SK-N-SH (cell line): ENCODE results near the gene GLT6D1. TPM values are rescaled to one million over a fixed set of nuclear protein-coding genes. Genes with fewer than 3 reads are reported as not detected.

Source experiments
- CTCF ChIA-PET: fragments of 300-600, 350-600 bp; formaldehyde crosslinking; extraction: SDS; loops from one replicate; lab custom pipeline; 2021; lab: Yijun Ruan, JAX
- POLR2A ChIA-PET: fragments of 350-600 bp; sonication (Branson Sonifier 250); formaldehyde crosslinking; extraction: SDS; loops from one replicate; lab custom pipeline; 2020; ENCODE audit warnings: antibody characterized with exemption, inconsistent platforms; lab: Yijun Ruan, JAX
- DNase-seq: peaks from one replicate; pipeline ENCODE4 v3.0.0; 2012
- H2AFZ ChIP-seq: fragments of 200-600 bp; sonication (generic); 2 replicates; pipeline ENCODE4 v1.8.1; 2016; ENCODE audit warnings: antibody characterized with exemption, mild to moderate bottlenecking, low read depth
- H3F3A ChIP-seq: fragments of 200-600 bp; sonication (generic); replicated peaks from 2 replicates; pipeline ENCODE3; 2016; ENCODE audit warnings: antibody characterized with exemption, mild to moderate bottlenecking; ENCODE audit not compliant: insufficient read depth
- H3K27ac ChIP-seq, 2 experiments: fragments of 200-500 bp in 1 of 2; fragments of 200-600 bp in 1 of 2; sonication (Bioruptor generic) in 1 of 2; sonication (generic), shearing (Covaris generic) in 1 of 2; 2 replicates each; pipeline versions ENCODE4 v1.5.1 to v1.6.1; 2014 to 2016; ENCODE audit warnings: low read depth in 2 of 2, inconsistent platforms in 1 of 2, low read length in 1 of 2, mild to moderate bottlenecking in 1 of 2, mixed read lengths in 1 of 2
- H3K27me3 ChIP-seq: fragments of 200-600 bp; sonication (generic), shearing (Covaris generic); 2 replicates; pipeline ENCODE4 v1.6.1; 2016; ENCODE audit warnings: mixed run types; ENCODE audit not compliant: insufficient read depth
- H3K36me3 ChIP-seq, 2 experiments: fragments of 200-500 bp in 1 of 2; fragments of 200-600 bp in 1 of 2; sonication (Bioruptor generic) in 1 of 2; sonication (generic) in 1 of 2; replicated peaks in 1 of 2; 2 replicates each; pipeline versions ENCODE3 to v1.5.1; 2014 to 2016; ENCODE audit warnings: low read length in 1 of 2, mild to moderate bottlenecking in 1 of 2; ENCODE audit not compliant: insufficient read depth in 2 of 2, control insufficient read depth in 1 of 2
- H3K4me1 ChIP-seq, 2 experiments: fragments of 200-500 bp in 1 of 2; fragments of 200-600 bp in 1 of 2; sonication (Bioruptor generic) in 1 of 2; sonication (generic), shearing (Covaris generic) in 1 of 2; 2 replicates each; pipeline versions ENCODE4 v1.5.1 to v1.6.1; 2014 to 2016; ENCODE audit warnings: low read depth in 1 of 2, low read length in 1 of 2, mixed run types in 1 of 2; ENCODE audit not compliant: insufficient read depth in 2 of 2, control insufficient read depth in 1 of 2
- H3K4me2 ChIP-seq: fragments of 200-600 bp; sonication (generic), shearing (Covaris generic); 2 replicates; pipeline ENCODE4 v1.6.1; 2017; ENCODE audit warnings: mixed run types
- H3K4me3 ChIP-seq, 2 experiments: fragments of 200-500 bp in 1 of 2; fragments of 200-600 bp in 1 of 2; sonication (Bioruptor generic) in 1 of 2; sonication (generic), shearing (Covaris generic) in 1 of 2; 2 replicates each; pipeline versions ENCODE4 v1.5.1 to v1.8.1; 2014 to 2016; ENCODE audit warnings: low read depth in 2 of 2, inconsistent platforms in 1 of 2, low read length in 1 of 2, mild to moderate bottlenecking in 1 of 2, mixed read lengths in 1 of 2, moderate library complexity in 1 of 2
- H3K79me2 ChIP-seq: fragments of 200-600 bp; sonication (generic); 2 replicates; pipeline ENCODE4 v1.8.1; 2017; ENCODE audit warnings: mild to moderate bottlenecking; ENCODE audit not compliant: insufficient read depth
- H3K9ac ChIP-seq: fragments of 200-600 bp; sonication (generic); 2 replicates; pipeline ENCODE4 v1.6.1; 2017; ENCODE audit warnings: mixed run types
- H3K9me2 ChIP-seq: fragments of 200-600 bp; sonication (generic); 2 replicates; pipeline ENCODE4 v1.6.1; 2017; ENCODE audit warnings: mixed run types
- H3K9me3 ChIP-seq: fragments of 200-600 bp; sonication (generic); 2 replicates; pipeline ENCODE4 v1.6.1; 2017; ENCODE audit warnings: mixed run types, mild to moderate bottlenecking, moderate library complexity
- H4K20me1 ChIP-seq: fragments of 200-600 bp; sonication (generic); 2 replicates; pipeline ENCODE4 v1.6.1; 2017; ENCODE audit warnings: mild to moderate bottlenecking, mixed run types; ENCODE audit not compliant: insufficient read depth
- CTCF ChIP-seq: fragments of 200-600 bp; sonication (generic); IDR thresholded peaks from 2 replicates; pipeline ENCODE4 v1.6.1; 2017; ENCODE audit warnings: antibody characterized with exemption, mild to moderate bottlenecking, moderate library complexity
- FOSL2 ChIP-seq: IDR thresholded peaks from 2 replicates; pipeline ENCODE4 v1.4.0; 2012; ENCODE audit warnings: low read depth, mild to moderate bottlenecking, moderate library complexity, borderline replicate concordance
- FOXM1 ChIP-seq: IDR thresholded peaks from 2 replicates; pipeline ENCODE4 v1.4.0; 2012; ENCODE audit warnings: low read depth, mild to moderate bottlenecking
- GABPA ChIP-seq: IDR thresholded peaks from 2 replicates; pipeline ENCODE4 v1.4.0; 2012; ENCODE audit warnings: low read depth, mild to moderate bottlenecking
- IRF3 ChIP-seq: fragments of 150-350 bp; IDR thresholded peaks from 2 replicates; pipeline ENCODE4 v1.6.1; 2016; ENCODE audit warnings: mild to moderate bottlenecking, low read depth, low read length
- JUND ChIP-seq: IDR thresholded peaks from 2 replicates; pipeline ENCODE4 v1.4.0; 2012
- MAX ChIP-seq: IDR thresholded peaks from 2 replicates; pipeline ENCODE4 v1.4.0; 2012; ENCODE audit warnings: low read depth
- NFIC ChIP-seq: IDR thresholded peaks from 2 replicates; pipeline ENCODE4 v1.4.0; 2012; ENCODE audit warnings: borderline replicate concordance
- PBX3 ChIP-seq: IDR thresholded peaks from 2 replicates; pipeline ENCODE4; 2012
- RAD21 ChIP-seq: IDR thresholded peaks from 2 replicates; pipeline ENCODE4 v1.6.1; 2012; ENCODE audit warnings: mild to moderate bottlenecking, low read length
- REST ChIP-seq: IDR thresholded peaks from 2 replicates; pipeline ENCODE4 v1.6.1; 2012; ENCODE audit warnings: mild to moderate bottlenecking, low read depth, low read length, moderate library complexity
- USF1 ChIP-seq: IDR thresholded peaks from 2 replicates; pipeline ENCODE4 v1.4.0; 2012; ENCODE audit warnings: low read depth, borderline replicate concordance
- WGBS: methylation state at CpG from one replicate; pipeline ENCODE4 v1.1.6; 2017; ENCODE audit warnings: low lambda C conversion rate; 5-methylcytosine and 5-hydroxymethylcytosine counted together
- polyA plus RNA-seq, 3 experiments: library from polyadenylated mRNA; depleted of rRNA; stranded (reverse); fragments of >200 nt; gene quantifications; 2 replicates each; pipeline ENCODE4 v1.2.3, GENCODE V29; 2012

GLT6D1 gene
- polyA plus RNA-seq, 1 of the 3 experiments (the other 2 are of a cell fraction) = not detected

- Histone ChIP-seq H4K20me1 (no peaks in the 10 kb centered on the region), H3K36me3 (no peaks in the 10 kb centered on the region), H3K9me2 (no peaks in the 10 kb centered on the region)
- no peak for TF ChIP-seq REST
- TF ChIP-seq FOXM1 = no peak
- no peak for TF ChIP-seq JUND
- no peak for TF ChIP-seq FOSL2
- no peak for TF ChIP-seq USF1
- TF ChIP-seq PBX3 = no peak
- no peak for TF ChIP-seq GABPA
- TF ChIP-seq RAD21 = no peak
- no peak for TF ChIP-seq CTCF
- TF ChIP-seq NFIC = no peak
- no peak for TF ChIP-seq MAX
- no peak for TF ChIP-seq IRF3
- TF ChIP-seq, all 33 proteins: peak for 0
- no peaks in the 10 kb centered on the region for H3K9me3 ChIP-seq
- 41% methylated on average over 11 of the region's 19 CpGs for WGBS
- H3K27me3 ChIP-seq = no peaks in the 10 kb centered on the region
- POLR2A ChIA-PET = no interaction called here
- no peaks in the 10 kb centered on the region for H3K79me2 ChIP-seq
- no peak overlapping the region for H3K9ac ChIP-seq
- H3F3A ChIP-seq = no peaks in the 10 kb centered on the region
- DNase-seq = peak; percentile 65
- CTCF ChIA-PET = interaction anchor here (0.9 to 1.0 kb wide), 2 partner anchors 20 to 78 kb away, joined by 3 to 5 read pairs; no protein-coding TSS in a partner anchor
- H3K27ac ChIP-seq = no peak overlapping the region
- no peak overlapping the region for H2AFZ ChIP-seq
- H3K4me3 ChIP-seq = no peak overlapping the region
- H3K4me2 ChIP-seq = no peak overlapping the region
- H3K4me1 ChIP-seq = no peaks in the 10 kb centered on the region; a peak in 1 of 4 replicates
Observed at GRCh38 chr9:135582966-135583687, 56.2 kb downstream of the GLT6D1 start.
